Astrocyte of the spinal cord (primary cell): ENCODE results near the gene SGMS2.

ENCODE experiments used
- DNase-seq: peaks from one replicate; pipeline ENCODE4 v3.0.0; 2011; ENCODE audit warnings: low read depth, low spot score
- H3K4me3 ChIP-seq: 2 replicates; pipeline ENCODE4 v1.5.1; 2011; ENCODE audit warnings: low read depth, mild to moderate bottlenecking, low read length, moderate library complexity
- CTCF ChIP-seq: IDR thresholded peaks from 2 replicates; pipeline ENCODE4 v1.5.1; 2012; ENCODE audit warnings: low read depth, mild to moderate bottlenecking, low read length, inconsistent platforms
- in situ Hi-C: cut with HindIII; loops from 2 replicates; pipeline ENCODE4 v1.10.0; 2017; ENCODE audit warnings: low sequenced_read_pairs

Gene SGMS2

GRCh38 chr4:107826421-107826980 lies 1.8 kb downstream of the SGMS2 start:
- no peak for TF ChIP-seq CTCF
- DNase-seq = no peak
- H3K4me3 ChIP-seq = no peak overlapping the region
- in situ Hi-C loops = no loop called here

GRCh38 chr4:107828315-107829090 lies 3.8 kb downstream of the SGMS2 start:
- TF ChIP-seq CTCF = no peak
- in situ Hi-C loops = no loop called here
- no peak for DNase-seq
- H3K4me3 ChIP-seq = no peak overlapping the region

GRCh38 chr4:107831140-107831539 lies 6.4 kb downstream of the SGMS2 start:
- DNase-seq = no peak
- in situ Hi-C loops = no loop called here
- no peak overlapping the region for H3K4me3 ChIP-seq
- no peak for TF ChIP-seq CTCF

- no peak for TF ChIP-seq CTCF
- in situ Hi-C loops = no loop called here
- DNase-seq = no peak
- H3K4me3 ChIP-seq = no peak overlapping the region
These were observed 7.6 kb downstream of the SGMS2 start for GRCh38 chr4:107832275-107832807.

GRCh38 chr4:107834241-107834794 lies 9.6 kb downstream of the SGMS2 start:
- in situ Hi-C loops = no loop called here
- H3K4me3 ChIP-seq = no peak overlapping the region
- DNase-seq = no peak
- no peak for TF ChIP-seq CTCF

GRCh38 chr4:107835406-107835805 lies 10.7 kb downstream of the SGMS2 start:
- no peak overlapping the region for H3K4me3 ChIP-seq
- no peak for TF ChIP-seq CTCF
- in situ Hi-C loops = no loop called here
- DNase-seq = peak; percentile 13
